Left ventricle myocardium inferior (tissue), 1 donor: ENCODE results near the gene FFAR1. TPM values are rescaled to one million over a fixed set of nuclear protein-coding genes. Genes with fewer than 3 reads are reported as not detected.

Experiments used
- DNase-seq: peaks from one replicate; pipeline ENCODE4 v3.0.0-alpha.2; 2020
- H3K27ac ChIP-seq: fragments of 200-600 bp; replicated peaks from 2 replicates; pipeline ENCODE4 v1.8.0; 2021
- H3K27me3 ChIP-seq: fragments of 200-600 bp; 2 replicates; pipeline ENCODE4 v1.8.0; 2021; ENCODE audit warnings: low read depth
- H3K36me3 ChIP-seq: fragments of 200-600 bp; 2 replicates; pipeline ENCODE4 v1.8.0; 2021
- H3K4me1 ChIP-seq: fragments of 200-600 bp; 2 replicates; pipeline ENCODE4 v1.8.0; 2021
- H3K4me3 ChIP-seq: fragments of 200-600 bp; 2 replicates; pipeline ENCODE4 v1.8.0; 2021; ENCODE audit warnings: mild to moderate bottlenecking, moderate library complexity
- H3K9me3 ChIP-seq: fragments of 200-600 bp; replicated peaks from 2 replicates; pipeline ENCODE4 v1.8.0; 2021
- intact Hi-C: fragments of 100-400 bp; cut with micrococcal nuclease; formaldehyde crosslinking; loops from one replicate; pipeline ENCODE4 v1.11.0; 2022
- total RNA-seq: library from RNA; stranded (reverse); fragmentation: NEBNext Ultra II Directional; extraction: Animal tissue kit (Norgen Biotek cat#: 25700); gene quantifications from one replicate; pipeline ENCODE4 v1.2.1, GENCODE V29; 2021
- TF ChIP-seq, protein P1 (sequence below): fragments of 200-600 bp; IDR thresholded peaks from 2 replicates; pipeline ENCODE4 v1.8.0; 2021; ENCODE audit warnings: antibody characterized with exemption, mild to moderate bottlenecking, borderline replicate concordance
- donor health status: DM: no; HTN: yes; CAD: no; lungs with severe emphysema.

FFAR1 gene
- total RNA-seq, 1 donor from 2014 or later, result not detected

- Histone ChIP-seq H3K27me3 (peaks cover 33% of the 10 kb centered on the region), H3K36me3 (no peaks in the 10 kb centered on the region), H3K4me3 (no peak overlapping the region), H3K9me3 (no peaks in the 10 kb centered on the region), H3K4me1 (no peaks in the 10 kb centered on the region), H3K27ac (no peak overlapping the region)
- TF ChIP-seq, protein P1, sequence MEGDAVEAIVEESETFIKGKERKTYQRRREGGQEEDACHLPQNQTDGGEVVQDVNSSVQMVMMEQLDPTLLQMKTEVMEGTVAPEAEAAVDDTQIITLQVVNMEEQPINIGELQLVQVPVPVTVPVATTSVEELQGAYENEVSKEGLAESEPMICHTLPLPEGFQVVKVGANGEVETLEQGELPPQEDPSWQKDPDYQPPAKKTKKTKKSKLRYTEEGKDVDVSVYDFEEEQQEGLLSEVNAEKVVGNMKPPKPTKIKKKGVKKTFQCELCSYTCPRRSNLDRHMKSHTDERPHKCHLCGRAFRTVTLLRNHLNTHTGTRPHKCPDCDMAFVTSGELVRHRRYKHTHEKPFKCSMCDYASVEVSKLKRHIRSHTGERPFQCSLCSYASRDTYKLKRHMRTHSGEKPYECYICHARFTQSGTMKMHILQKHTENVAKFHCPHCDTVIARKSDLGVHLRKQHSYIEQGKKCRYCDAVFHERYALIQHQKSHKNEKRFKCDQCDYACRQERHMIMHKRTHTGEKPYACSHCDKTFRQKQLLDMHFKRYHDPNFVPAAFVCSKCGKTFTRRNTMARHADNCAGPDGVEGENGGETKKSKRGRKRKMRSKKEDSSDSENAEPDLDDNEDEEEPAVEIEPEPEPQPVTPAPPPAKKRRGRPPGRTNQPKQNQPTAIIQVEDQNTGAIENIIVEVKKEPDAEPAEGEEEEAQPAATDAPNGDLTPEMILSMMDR, result no peak
- intact Hi-C loops, result no loop called here
- DNase-seq, result no peak
Observed at GRCh38 chr19:35310811-35311465, 36.8 kb upstream of the FFAR1 start.

GRCh38 chr19:35311901-35312665 is 35.6 kb upstream of the FFAR1 start:
- H3K9me3 ChIP-seq, result no peaks in the 10 kb centered on the region
- peaks cover 30% of the 10 kb centered on the region for H3K27me3 ChIP-seq
- intact Hi-C loops, result no loop called here
- H3K27ac ChIP-seq, result no peak overlapping the region
- no peaks in the 10 kb centered on the region for H3K4me1 ChIP-seq
- TF ChIP-seq, protein P1, result no peak
- no peak overlapping the region for H3K4me3 ChIP-seq
- H3K36me3 ChIP-seq, result no peaks in the 10 kb centered on the region
- no peak for DNase-seq

DNA sequence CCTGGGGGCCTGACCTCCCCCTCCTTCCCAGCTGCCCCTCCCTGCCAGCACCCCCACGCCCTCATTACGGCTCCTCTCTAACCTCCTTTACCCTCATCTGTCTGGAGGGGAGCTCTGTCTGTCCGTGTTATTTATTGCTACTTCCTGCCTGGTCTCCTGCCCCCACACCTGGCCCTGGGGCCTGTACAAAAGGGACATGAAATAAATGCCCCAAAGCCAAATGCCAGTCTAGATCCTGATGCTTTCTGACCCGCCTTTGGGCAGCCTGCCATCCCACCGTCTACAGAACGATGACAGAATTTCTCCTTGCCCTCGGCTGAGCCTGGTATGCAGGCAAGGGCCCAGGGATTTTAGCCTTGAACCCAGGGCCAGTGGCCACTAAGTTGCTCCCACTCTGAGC is 34.1 kb upstream of the FFAR1 start:
- H3K27ac ChIP-seq, result no peak overlapping the region
- DNase-seq, result no peak
- intact Hi-C loops, result no loop called here
- H3K36me3 ChIP-seq, result no peaks in the 10 kb centered on the region
- H3K4me3 ChIP-seq, result no peak overlapping the region
- peaks cover 26% of the 10 kb centered on the region for H3K27me3 ChIP-seq
- no peaks in the 10 kb centered on the region for H3K9me3 ChIP-seq
- H3K4me1 ChIP-seq, result peaks cover under 1% of the 10 kb centered on the region
- TF ChIP-seq, protein P1, result no peak

DNA sequence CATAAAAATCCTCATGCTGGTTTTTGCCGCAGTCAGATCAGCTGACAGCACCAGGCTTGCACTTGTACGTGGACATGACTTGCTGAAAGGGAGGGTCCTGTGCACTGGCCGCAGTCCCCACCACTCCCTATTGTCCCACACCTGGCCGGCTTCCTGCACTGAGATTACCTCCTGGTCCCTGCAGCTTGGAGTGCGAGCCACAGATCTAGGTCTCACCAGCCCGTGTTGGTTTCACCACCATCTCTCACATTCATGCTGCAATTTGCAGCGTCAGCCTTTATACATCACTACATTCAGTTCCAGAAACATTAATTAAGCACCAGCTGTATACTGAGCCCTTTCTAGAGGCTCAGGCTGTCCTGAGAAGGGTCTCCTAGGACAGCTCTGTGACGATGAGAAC is 33.7 kb upstream of the FFAR1 start:
- H3K9me3 ChIP-seq, result no peaks in the 10 kb centered on the region
- H3K27me3 ChIP-seq, result peaks cover 23% of the 10 kb centered on the region
- no peak overlapping the region for H3K27ac ChIP-seq
- intact Hi-C loops, result no loop called here
- no peaks in the 10 kb centered on the region for H3K36me3 ChIP-seq
- peaks cover 5% of the 10 kb centered on the region for H3K4me1 ChIP-seq
- DNase-seq, result no peak
- TF ChIP-seq, protein P1, result no peak
- no peak overlapping the region for H3K4me3 ChIP-seq

DNA sequence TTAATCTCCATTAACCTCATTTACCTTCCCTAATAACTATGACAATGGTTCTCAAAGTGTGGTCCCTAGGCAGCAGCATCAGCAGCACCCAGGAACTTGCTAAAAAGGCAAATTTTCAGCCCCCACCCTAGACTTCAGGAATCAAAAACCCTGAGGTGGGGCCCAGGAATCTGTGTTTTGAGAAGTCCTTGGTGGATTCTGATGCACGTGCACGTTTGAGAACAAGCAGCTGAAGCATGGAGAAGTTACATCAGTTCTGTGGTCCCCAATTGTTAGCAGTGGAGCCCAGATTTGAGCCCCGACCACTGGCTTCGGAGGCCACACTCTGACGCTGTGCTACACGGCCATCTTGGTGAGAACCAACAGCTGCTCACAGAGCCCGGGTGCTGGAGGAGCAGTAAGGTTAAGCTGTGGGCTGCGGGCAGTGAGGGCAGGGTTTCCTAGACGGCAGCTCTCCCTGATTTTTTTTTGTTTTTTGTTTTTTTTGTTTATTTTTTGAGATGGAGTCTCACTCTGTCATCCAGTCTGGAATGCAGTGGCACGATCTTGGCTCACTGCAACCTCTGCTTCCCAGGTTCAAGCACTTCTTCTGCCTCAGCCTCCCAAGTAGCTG is 32.7 kb upstream of the FFAR1 start:
- DNase-seq, result no peak

More for the DNA sequence above, 32.7 kb upstream of the FFAR1 start:
- Histone ChIP-seq H3K27me3 (peaks cover 13% of the 10 kb centered on the region), H3K27ac (no peak overlapping the region), H3K4me3 (no peak overlapping the region), H3K9me3 (no peaks in the 10 kb centered on the region), H3K4me1 (peaks cover 14% of the 10 kb centered on the region), H3K36me3 (no peaks in the 10 kb centered on the region)
- intact Hi-C loops, result no loop called here
- TF ChIP-seq, protein P1, result no peak
